Loucy (cell line): Measurements from ENCODE around the gene MGP.

Experiments used
- H2AFZ ChIP-seq: fragments of 200-600 bp; sonication (generic); 2 replicates; pipeline ENCODE4 v1.6.0; 2016; ENCODE audit warnings: antibody characterized with exemption, mild to moderate bottlenecking, low read length, moderate library complexity
- H3F3A ChIP-seq: fragments of 200-600 bp; 2 replicates; pipeline ENCODE4 v1.6.0; 2016; ENCODE audit warnings: antibody characterized with exemption, low read depth, mild to moderate bottlenecking
- H3K27me3 ChIP-seq: fragments of 200-600 bp; sonication (generic); 2 replicates; pipeline ENCODE4 v1.6.1; 2014; ENCODE audit warnings: low read length, mild to moderate bottlenecking; ENCODE audit not compliant: insufficient read depth, poor library complexity, severe bottlenecking
- H3K36me3 ChIP-seq: fragments of 200-600 bp; sonication (generic); 2 replicates; pipeline ENCODE4 v1.6.1; 2016; ENCODE audit warnings: low read length; ENCODE audit not compliant: insufficient read depth
- H3K4me1 ChIP-seq: fragments of 200-600 bp; sonication (generic); 2 replicates; pipeline ENCODE4 v1.5.1; 2014; ENCODE audit warnings: low read length, mild to moderate bottlenecking; ENCODE audit not compliant: insufficient read depth, poor library complexity, severe bottlenecking
- H3K4me2 ChIP-seq: fragments of 200-600 bp; sonication (generic); 2 replicates; pipeline ENCODE4 v1.6.0; 2014; ENCODE audit warnings: antibody characterized with exemption, low read length, low read depth, mild to moderate bottlenecking; ENCODE audit not compliant: poor library complexity, severe bottlenecking
- H3K4me3 ChIP-seq: fragments of 200-600 bp; sonication (generic); 2 replicates; pipeline ENCODE4 v1.5.1; 2014; ENCODE audit warnings: low read length, mild to moderate bottlenecking, mixed read lengths; ENCODE audit not compliant: poor library complexity, severe bottlenecking
- H3K79me2 ChIP-seq: fragments of 200-600 bp; sonication (generic); 2 replicates; pipeline ENCODE4 v1.6.1; 2014; ENCODE audit warnings: low read length; ENCODE audit not compliant: insufficient read depth
- H3K9ac ChIP-seq: fragments of 200-600 bp; sonication (generic); 2 replicates; pipeline ENCODE4 v1.6.0; 2014; ENCODE audit warnings: mild to moderate bottlenecking, low read depth, low read length, moderate library complexity; ENCODE audit not compliant: poor library complexity, severe bottlenecking
- H3K9me2 ChIP-seq: fragments of 200-600 bp; sonication (generic); replicated peaks from 2 replicates; pipeline ENCODE4 v1.6.1; 2016; ENCODE audit warnings: low read depth, low read length, mixed read lengths
- H3K9me3 ChIP-seq: fragments of 200-600 bp; sonication (generic); 2 replicates; pipeline ENCODE4 v1.6.1; 2014; ENCODE audit warnings: mild to moderate bottlenecking, antibody characterized with exemption, low read length, low read depth; ENCODE audit not compliant: insufficient read depth
- H4K20me1 ChIP-seq: fragments of 200-600 bp; sonication (generic); 2 replicates; pipeline ENCODE4 v1.6.0; 2014; ENCODE audit warnings: antibody characterized with exemption, low read length, mild to moderate bottlenecking; ENCODE audit not compliant: insufficient read depth, poor library complexity, severe bottlenecking
- CTCF ChIP-seq: fragments of 200-600 bp; sonication (generic); conservative IDR thresholded peaks from 2 replicates; pipeline ENCODE4 v1.5.1; 2014; ENCODE audit warnings: mild to moderate bottlenecking, antibody characterized with exemption, low read length
- EZH2phosphoT487 ChIP-seq: fragments of 200-600 bp; IDR thresholded peaks from 2 replicates; pipeline ENCODE4 v1.6.1; 2018; ENCODE audit warnings: antibody characterized with exemption, mild to moderate bottlenecking, moderate library complexity, borderline replicate concordance

Gene MGP

GRCh38 chr12:14884458-14884878 lies 1.2 kb downstream of the MGP start:
- H3K79me2 ChIP-seq, result no peaks in the 10 kb centered on the region
- no peak for TF ChIP-seq CTCF
- no peak for TF ChIP-seq EZH2phosphoT487
- H2AFZ ChIP-seq, result no peak overlapping the region
- no peaks in the 10 kb centered on the region for H3F3A ChIP-seq
- no peaks in the 10 kb centered on the region for H3K27me3 ChIP-seq
- no peaks in the 10 kb centered on the region for H3K9me2 ChIP-seq
- H3K4me1 ChIP-seq, result peaks cover 29% of the 10 kb centered on the region
- H3K4me2 ChIP-seq, result peak overlapping the region; percentile 61
- no peaks in the 10 kb centered on the region for H3K36me3 ChIP-seq
- no peaks in the 10 kb centered on the region for H4K20me1 ChIP-seq
- no peaks in the 10 kb centered on the region for H3K9me3 ChIP-seq
- peak overlapping the region; percentile 47 for H3K4me3 ChIP-seq
- no peak overlapping the region for H3K9ac ChIP-seq

- Histone ChIP-seq H3K36me3 (no peaks in the 10 kb centered on the region), H3K27me3 (no peaks in the 10 kb centered on the region), H3K79me2 (no peaks in the 10 kb centered on the region), H4K20me1 (no peaks in the 10 kb centered on the region), H3K9ac (no peak overlapping the region), H3K9me2 (no peaks in the 10 kb centered on the region), H3K9me3 (no peaks in the 10 kb centered on the region), H3K4me1 (peaks cover 29% of the 10 kb centered on the region), H3K4me2 (peak overlapping the region; percentile 61), H2AFZ (no peak overlapping the region), H3K4me3 (no peak overlapping the region), H3F3A (no peaks in the 10 kb centered on the region)
- TF ChIP-seq CTCF, result no peak
- TF ChIP-seq EZH2phosphoT487, result no peak
Measured at GRCh38 chr12:14883686-14884085, 2.0 kb downstream of the MGP start.

GRCh38 chr12:14880890-14881453 lies 4.7 kb downstream of the MGP start:
- TF ChIP-seq EZH2phosphoT487 (no peak), CTCF (no peak)
- Histone ChIP-seq H4K20me1 (no peaks in the 10 kb centered on the region), H3K36me3 (no peaks in the 10 kb centered on the region), H3K9me3 (no peaks in the 10 kb centered on the region), H3K27me3 (no peaks in the 10 kb centered on the region), H3K4me2 (peak overlapping the region; percentile 37), H3K4me1 (peaks cover 29% of the 10 kb centered on the region), H3K9me2 (no peaks in the 10 kb centered on the region), H3K4me3 (no peak overlapping the region), H3K79me2 (no peaks in the 10 kb centered on the region), H2AFZ (peak overlapping the region; percentile 13; the same call in 1 of the 2 replicates), H3F3A (no peaks in the 10 kb centered on the region), H3K9ac (no peak overlapping the region)
